ENCODE data around the gene CORO2A. TPM values are rescaled to one million over a fixed set of nuclear protein-coding genes. Genes with fewer than 3 reads are reported as not detected.

Gene CORO2A
- total and polyA plus RNA-seq, 2 of the 13 experiments (the other 11 are each of a cell fraction or from before 2014, with no cell fraction given), result 14.4 to 15.3 TPM

DNA sequence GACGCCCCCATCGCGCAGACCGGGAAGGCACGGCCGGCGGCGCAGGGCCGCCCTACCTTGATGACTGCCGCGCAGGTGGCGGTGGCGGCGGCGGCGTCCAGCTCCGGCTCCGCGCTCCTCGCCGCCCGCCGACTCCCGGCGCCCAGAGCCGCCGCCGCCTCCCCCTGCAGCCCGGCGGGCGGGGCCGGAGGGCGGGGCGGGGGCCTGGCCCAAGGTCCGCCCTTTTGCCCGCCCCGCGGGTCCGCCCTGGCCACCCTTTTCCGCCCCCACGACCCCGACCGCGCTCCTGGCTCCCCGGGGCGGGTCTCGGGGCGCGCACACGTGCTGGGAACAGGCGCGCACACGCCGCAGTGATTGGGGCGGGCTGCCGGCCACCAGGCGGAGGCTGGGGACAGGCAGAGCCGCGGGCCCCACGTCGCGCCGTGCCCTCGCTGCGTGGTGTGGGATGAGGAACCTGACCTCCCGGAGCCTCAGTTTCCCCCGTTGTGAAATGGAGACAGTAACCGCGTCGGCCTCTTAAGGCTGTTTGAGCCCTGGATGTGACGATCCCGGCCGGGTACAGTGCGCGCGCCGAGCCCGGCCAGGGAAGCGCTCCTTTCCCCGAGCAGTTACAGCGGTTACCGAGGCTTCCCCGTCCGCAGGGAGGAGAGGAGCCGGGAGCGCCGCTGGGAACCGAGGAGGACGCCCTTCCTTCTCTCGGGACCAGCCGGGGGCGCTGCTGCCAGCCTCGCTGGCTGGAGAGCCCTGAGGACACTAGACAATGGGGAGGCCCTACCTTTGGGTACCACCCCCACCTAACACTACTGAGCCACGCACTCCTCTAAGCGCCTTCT, at the start of gene CORO2A (continued):
- TF ChIP-seq, protein P1, sequence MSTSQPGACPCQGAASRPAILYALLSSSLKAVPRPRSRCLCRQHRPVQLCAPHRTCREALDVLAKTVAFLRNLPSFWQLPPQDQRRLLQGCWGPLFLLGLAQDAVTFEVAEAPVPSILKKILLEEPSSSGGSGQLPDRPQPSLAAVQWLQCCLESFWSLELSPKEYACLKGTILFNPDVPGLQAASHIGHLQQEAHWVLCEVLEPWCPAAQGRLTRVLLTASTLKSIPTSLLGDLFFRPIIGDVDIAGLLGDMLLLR (CRISPR knock-in tag; IDR thresholded peaks at IDR 0.05), result no peak; the same call in 1 of the 2 replicates
- TF ChIP-seq ZBTB20 (CRISPR knock-in tag; IDR thresholded peaks at IDR 0.05; ENCODE audit: borderline replicate concordance, low read depth), result no peak
- TF ChIP-seq SOX5 (CRISPR knock-in tag; IDR thresholded peaks at IDR 0.05; ENCODE audit: borderline replicate concordance), result peak; percentile 33; the same call in 1 of the 2 replicates
- TF ChIP-seq, protein P2, sequence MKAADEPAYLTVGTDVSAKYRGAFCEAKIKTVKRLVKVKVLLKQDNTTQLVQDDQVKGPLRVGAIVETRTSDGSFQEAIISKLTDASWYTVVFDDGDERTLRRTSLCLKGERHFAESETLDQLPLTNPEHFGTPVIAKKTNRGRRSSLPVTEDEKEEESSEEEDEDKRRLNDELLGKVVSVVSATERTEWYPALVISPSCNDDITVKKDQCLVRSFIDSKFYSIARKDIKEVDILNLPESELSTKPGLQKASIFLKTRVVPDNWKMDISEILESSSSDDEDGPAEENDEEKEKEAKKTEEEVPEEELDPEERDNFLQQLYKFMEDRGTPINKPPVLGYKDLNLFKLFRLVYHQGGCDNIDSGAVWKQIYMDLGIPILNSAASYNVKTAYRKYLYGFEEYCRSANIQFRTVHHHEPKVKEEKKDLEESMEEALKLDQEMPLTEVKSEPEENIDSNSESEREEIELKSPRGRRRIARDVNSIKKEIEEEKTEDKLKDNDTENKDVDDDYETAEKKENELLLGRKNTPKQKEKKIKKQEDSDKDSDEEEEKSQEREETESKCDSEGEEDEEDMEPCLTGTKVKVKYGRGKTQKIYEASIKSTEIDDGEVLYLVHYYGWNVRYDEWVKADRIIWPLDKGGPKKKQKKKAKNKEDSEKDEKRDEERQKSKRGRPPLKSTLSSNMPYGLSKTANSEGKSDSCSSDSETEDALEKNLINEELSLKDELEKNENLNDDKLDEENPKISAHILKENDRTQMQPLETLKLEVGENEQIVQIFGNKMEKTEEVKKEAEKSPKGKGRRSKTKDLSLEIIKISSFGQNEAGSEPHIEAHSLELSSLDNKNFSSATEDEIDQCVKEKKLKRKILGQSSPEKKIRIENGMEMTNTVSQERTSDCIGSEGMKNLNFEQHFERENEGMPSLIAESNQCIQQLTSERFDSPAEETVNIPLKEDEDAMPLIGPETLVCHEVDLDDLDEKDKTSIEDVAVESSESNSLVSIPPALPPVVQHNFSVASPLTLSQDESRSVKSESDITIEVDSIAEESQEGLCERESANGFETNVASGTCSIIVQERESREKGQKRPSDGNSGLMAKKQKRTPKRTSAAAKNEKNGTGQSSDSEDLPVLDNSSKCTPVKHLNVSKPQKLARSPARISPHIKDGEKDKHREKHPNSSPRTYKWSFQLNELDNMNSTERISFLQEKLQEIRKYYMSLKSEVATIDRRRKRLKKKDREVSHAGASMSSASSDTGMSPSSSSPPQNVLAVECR (CRISPR knock-in tag; IDR thresholded peaks at IDR 0.05; ENCODE audit: borderline replicate concordance), result peak; percentile 78
- no peak for TF ChIP-seq ZNF17 (CRISPR knock-in tag; IDR thresholded peaks at IDR 0.05)
- TF ChIP-seq ZNF484 (CRISPR knock-in tag; IDR thresholded peaks at IDR 0.05; ENCODE audit: borderline replicate concordance, low read depth), result 0 out of 2 replicates have a peak, but pooled peaks have one; percentile 36
- TF ChIP-seq PHB2 (IDR thresholded peaks at IDR 0.05; ENCODE audit: partially characterized antibody), result no peak
- TF ChIP-seq YEATS2 (CRISPR knock-in tag; IDR thresholded peaks at IDR 0.05; ENCODE audit: borderline replicate concordance), result 0 out of 2 replicates have a peak, but pooled peaks have one; percentile 17
- TF ChIP-seq KLF15 (CRISPR knock-in tag; IDR thresholded peaks at IDR 0.05; ENCODE audit: borderline replicate concordance), result no peak
- TF ChIP-seq RARA (CRISPR knock-in tag; IDR thresholded peaks at IDR 0.05), result 0 out of 2 replicates have a peak, but pooled peaks have one; percentile 15
- TF ChIP-seq STAG1 (CRISPR knock-in tag; IDR thresholded peaks at IDR 0.05), result peak; percentile 69
- TF ChIP-seq ZNF816 (CRISPR knock-in tag; IDR thresholded peaks at IDR 0.05; ENCODE audit: borderline replicate concordance), result no peak; the same call in 1 of the 2 replicates
- 0 out of 2 replicates have a peak, but pooled peaks have one; percentile 42 for TF ChIP-seq SRY (CRISPR knock-in tag; IDR thresholded peaks at IDR 0.05)
- TF ChIP-seq, protein P3, sequence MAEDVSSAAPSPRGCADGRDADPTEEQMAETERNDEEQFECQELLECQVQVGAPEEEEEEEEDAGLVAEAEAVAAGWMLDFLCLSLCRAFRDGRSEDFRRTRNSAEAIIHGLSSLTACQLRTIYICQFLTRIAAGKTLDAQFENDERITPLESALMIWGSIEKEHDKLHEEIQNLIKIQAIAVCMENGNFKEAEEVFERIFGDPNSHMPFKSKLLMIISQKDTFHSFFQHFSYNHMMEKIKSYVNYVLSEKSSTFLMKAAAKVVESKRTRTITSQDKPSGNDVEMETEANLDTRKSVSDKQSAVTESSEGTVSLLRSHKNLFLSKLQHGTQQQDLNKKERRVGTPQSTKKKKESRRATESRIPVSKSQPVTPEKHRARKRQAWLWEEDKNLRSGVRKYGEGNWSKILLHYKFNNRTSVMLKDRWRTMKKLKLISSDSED (CRISPR knock-in tag; IDR thresholded peaks at IDR 0.05), result no peak
- TF ChIP-seq ZNF121 (CRISPR knock-in tag; IDR thresholded peaks at IDR 0.05), result no peak
- no peak for TF ChIP-seq HOXA9 (CRISPR knock-in tag; IDR thresholded peaks at IDR 0.05; ENCODE audit: borderline replicate concordance)
- TF ChIP-seq, protein P4, sequence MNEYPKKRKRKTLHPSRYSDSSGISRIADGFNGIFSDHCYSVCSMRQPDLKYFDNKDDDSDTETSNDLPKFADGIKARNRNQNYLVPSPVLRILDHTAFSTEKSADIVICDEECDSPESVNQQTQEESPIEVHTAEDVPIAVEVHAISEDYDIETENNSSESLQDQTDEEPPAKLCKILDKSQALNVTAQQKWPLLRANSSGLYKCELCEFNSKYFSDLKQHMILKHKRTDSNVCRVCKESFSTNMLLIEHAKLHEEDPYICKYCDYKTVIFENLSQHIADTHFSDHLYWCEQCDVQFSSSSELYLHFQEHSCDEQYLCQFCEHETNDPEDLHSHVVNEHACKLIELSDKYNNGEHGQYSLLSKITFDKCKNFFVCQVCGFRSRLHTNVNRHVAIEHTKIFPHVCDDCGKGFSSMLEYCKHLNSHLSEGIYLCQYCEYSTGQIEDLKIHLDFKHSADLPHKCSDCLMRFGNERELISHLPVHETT (CRISPR knock-in tag; conservative IDR thresholded peaks at IDR 0.05), result 0 out of 2 replicates have a peak, but pooled peaks have one; percentile 45
- no peak for TF ChIP-seq FOSL1 (CRISPR knock-in tag; IDR thresholded peaks at IDR 0.05; ENCODE audit: borderline replicate concordance)
- no peak for TF ChIP-seq NCOA5 (CRISPR knock-in tag; IDR thresholded peaks at IDR 0.05)
- TF ChIP-seq, protein P5, sequence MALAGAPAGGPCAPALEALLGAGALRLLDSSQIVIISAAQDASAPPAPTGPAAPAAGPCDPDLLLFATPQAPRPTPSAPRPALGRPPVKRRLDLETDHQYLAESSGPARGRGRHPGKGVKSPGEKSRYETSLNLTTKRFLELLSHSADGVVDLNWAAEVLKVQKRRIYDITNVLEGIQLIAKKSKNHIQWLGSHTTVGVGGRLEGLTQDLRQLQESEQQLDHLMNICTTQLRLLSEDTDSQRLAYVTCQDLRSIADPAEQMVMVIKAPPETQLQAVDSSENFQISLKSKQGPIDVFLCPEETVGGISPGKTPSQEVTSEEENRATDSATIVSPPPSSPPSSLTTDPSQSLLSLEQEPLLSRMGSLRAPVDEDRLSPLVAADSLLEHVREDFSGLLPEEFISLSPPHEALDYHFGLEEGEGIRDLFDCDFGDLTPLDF (CRISPR knock-in tag; IDR thresholded peaks at IDR 0.05), result no peak

Measured in HepG2 (cell line).